ENCODE results near the gene FER. TPM values are rescaled to one million over a fixed set of nuclear protein-coding genes. Genes with fewer than 3 reads are reported as not detected.
"Not testable (repeated sequence)": the region's sequence is repeated elsewhere in the genome, so short reads cannot be mapped to it uniquely, and the experiment has no call there.

FER gene
- total RNA-seq: 12.0 TPM
- 10 to 100 TPM in 1 of 4 donors, 1 to 10 TPM in 3; 3.9 to 11.4 (median 5.8) TPM for polyA plus RNA-seq

DNA sequence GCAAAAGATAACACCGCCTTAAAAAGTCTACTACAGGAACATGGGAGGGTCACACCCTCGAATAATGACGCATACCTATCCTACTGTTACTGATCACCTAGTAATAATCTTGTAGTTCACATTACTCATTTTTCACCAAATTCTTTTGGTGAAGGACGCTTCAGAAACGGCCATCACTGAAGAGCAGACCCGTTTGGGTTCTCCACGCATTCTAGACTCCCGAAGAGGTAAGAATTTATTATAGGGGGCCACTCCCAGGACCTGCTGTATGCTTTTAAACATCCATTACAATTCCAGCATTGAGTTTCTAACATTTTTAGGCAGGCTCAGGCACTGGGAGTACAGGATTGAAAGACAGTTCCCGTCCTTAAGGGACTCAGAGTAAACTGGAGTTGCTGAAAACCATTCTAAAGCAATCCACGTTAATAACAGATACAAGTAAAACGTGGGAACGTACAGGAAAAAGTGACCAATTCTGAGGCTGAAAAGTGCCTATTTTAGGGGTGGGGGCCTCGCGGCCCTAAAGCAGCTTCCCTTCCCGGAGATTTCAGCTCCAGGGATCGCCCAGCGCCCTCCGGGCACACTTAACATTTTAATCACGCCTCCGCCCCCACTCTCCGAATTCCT is at the start of gene FER:
Gene FER (plus strand): TSS at position 124 of the 627 bp plus-strand sequence. CDS start 50,286 bp downstream, outside the sequence.
- H3K4me1 Mint-ChIP-seq: peaks cover 6 to 17% (median 14%) of the 10 kb centered on the region in 4 donors
- H3K36me3 Mint-ChIP-seq: no peaks in the 10 kb centered on the region
- peak; percentile 22 to 28 for ATAC-seq (ENCODE audit: low read depth in 2 of 2)
- Histone ChIP-seq H3K9me3 (ENCODE audit: control insufficient read depth in 2 of 2, low read length in 2 of 2) (no peaks in the 10 kb centered on the region), H3K4me3 (ENCODE audit: low read depth, low read length) (peak within 1 kb of the TSS; percentile 88), H3K4me1 (ENCODE audit: control insufficient read depth, insufficient read depth, low read length, poor library complexity, severe bottlenecking) (peaks cover 20% of the 10 kb centered on the region), H3K36me3 (ENCODE audit: control insufficient read depth, insufficient read depth, low read length) (no peaks in the 10 kb centered on the region), H3K27me3 (ENCODE audit: control insufficient read depth, insufficient read depth, low read length) (peaks cover 3% of the 10 kb centered on the region), H3K27ac (ENCODE audit: insufficient read depth, low read length, poor library complexity, severe bottlenecking) (peak within 1 kb of the TSS; percentile 86)
- peak within 1 kb of the TSS; percentile 89 to 92 (median 90) for H3K4me3 Mint-ChIP-seq
- H3K27me3 Mint-ChIP-seq: peaks cover 30% of the 10 kb centered on the region
- H3K9me3 Mint-ChIP-seq: no peaks in the 10 kb centered on the region
- peak; percentile 31 to 81 (median 73) for DNase-seq
- H3K27ac Mint-ChIP-seq: peak within 1 kb of the TSS; percentile 87 to 90 (median 87)

DNA sequence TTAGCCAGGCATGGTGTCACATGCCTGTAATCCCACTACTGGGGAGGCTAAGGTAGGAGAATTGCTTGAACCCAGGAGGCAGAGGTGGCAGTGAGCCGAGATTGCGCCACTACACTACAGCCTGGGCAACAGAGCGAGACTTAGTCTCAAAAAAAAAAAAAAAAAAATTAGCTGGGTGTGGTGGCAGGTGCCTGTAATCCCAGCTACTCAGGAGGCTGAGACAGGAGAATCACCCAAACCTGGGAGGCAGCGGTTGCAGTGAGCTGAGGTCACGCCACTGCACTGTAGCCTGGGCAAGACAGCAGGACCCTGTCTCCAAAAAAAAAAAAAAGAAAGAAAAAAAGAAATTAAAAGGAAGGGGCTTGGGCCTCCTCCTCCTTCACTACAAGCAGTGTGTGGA is 47.3 kb upstream of the FER start:
- not testable (repeated sequence) for H3K4me1 ChIP-seq (ENCODE audit: control insufficient read depth, insufficient read depth, low read length, poor library complexity, severe bottlenecking); H3K4me1 Mint-ChIP-seq; H3K4me3 ChIP-seq (ENCODE audit: low read depth, low read length); H3K36me3 ChIP-seq (ENCODE audit: control insufficient read depth, insufficient read depth, low read length); H3K4me3 Mint-ChIP-seq; H3K27me3 ChIP-seq (ENCODE audit: control insufficient read depth, insufficient read depth, low read length); H3K27ac ChIP-seq (ENCODE audit: insufficient read depth, low read length, poor library complexity, severe bottlenecking); H3K9me3 Mint-ChIP-seq; H3K27ac Mint-ChIP-seq; ATAC-seq (ENCODE audit: low read depth in 2 of 2); H3K9me3 ChIP-seq (ENCODE audit: control insufficient read depth in 2 of 2, low read length in 2 of 2); DNase-seq; H3K36me3 Mint-ChIP-seq
- H3K27me3 Mint-ChIP-seq: peaks cover 15% of the 10 kb centered on the region

DNA sequence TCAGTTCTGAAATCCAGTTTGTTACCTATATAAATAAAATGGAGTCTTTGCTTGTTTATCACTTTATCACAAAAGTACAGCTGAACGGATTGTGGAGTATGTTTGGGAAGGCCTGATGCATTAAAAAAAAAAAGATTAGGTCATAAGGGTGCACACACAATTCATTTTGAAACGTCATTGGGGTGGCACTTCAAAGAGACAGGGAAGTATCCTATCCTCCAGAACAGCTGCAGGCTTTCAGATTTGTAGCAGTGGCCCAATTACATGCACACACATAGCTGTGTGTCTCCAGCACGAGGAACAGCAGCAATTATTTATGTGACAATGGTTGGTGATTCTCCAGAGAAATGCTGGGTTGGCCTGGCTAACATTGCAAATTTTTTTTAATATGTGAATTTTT is 46.8 kb upstream of the FER start:
- Histone ChIP-seq H3K4me3 (ENCODE audit: low read depth, low read length) (no peak overlapping the region), H3K4me1 (ENCODE audit: control insufficient read depth, insufficient read depth, low read length, poor library complexity, severe bottlenecking) (no peaks in the 10 kb centered on the region), H3K9me3 (ENCODE audit: control insufficient read depth in 2 of 2, low read length in 2 of 2) (no peaks in the 10 kb centered on the region), H3K27me3 (ENCODE audit: control insufficient read depth, insufficient read depth, low read length) (no peaks in the 10 kb centered on the region), H3K27ac (ENCODE audit: insufficient read depth, low read length, poor library complexity, severe bottlenecking) (no peak overlapping the region), H3K36me3 (ENCODE audit: control insufficient read depth, insufficient read depth, low read length) (no peaks in the 10 kb centered on the region)
- Mint-ChIP-seq H3K4me3 (no peak overlapping the region), H3K9me3 (peaks cover 0 to 1% (median 0%) of the 10 kb centered on the region in 7 donors), H3K36me3 (no peaks in the 10 kb centered on the region), H3K27ac (no peak overlapping the region), H3K27me3 (peaks cover 15% of the 10 kb centered on the region), H3K4me1 (no peaks in the 10 kb centered on the region)
- ATAC-seq (ENCODE audit: low read depth in 2 of 2) (no peak), DNase-seq (no peak)

DNA sequence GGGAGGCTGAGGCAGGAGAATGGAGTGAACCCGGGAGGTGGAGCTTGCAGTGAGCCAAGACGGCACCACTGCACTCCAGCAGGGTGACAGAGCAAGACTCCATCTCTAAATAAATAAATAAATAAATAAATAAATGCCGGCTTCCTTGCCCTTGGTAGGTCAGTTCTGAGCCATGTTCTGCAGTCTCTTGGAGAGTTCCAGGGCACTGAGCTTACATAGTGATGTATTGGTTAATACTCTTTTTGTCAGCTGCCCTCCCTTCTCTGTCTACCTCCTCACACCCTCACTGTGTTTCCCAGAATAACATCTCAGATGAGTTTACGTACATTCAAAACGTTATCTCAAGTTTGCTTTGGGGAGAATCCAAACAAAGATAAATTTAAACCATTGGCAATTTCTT is 45.2 kb upstream of the FER start:
- ATAC-seq (ENCODE audit: low read depth in 2 of 2) (no peak), DNase-seq (no peak)
- Mint-ChIP-seq H3K27me3 (peaks cover 8% of the 10 kb centered on the region), H3K9me3 (peaks cover 0 to 1% (median 0%) of the 10 kb centered on the region in 7 donors), H3K4me1 (no peaks in the 10 kb centered on the region), H3K36me3 (no peaks in the 10 kb centered on the region), H3K4me3 (no peak overlapping the region), H3K27ac (no peak overlapping the region)
- H3K4me1 ChIP-seq (ENCODE audit: control insufficient read depth, insufficient read depth, low read length, poor library complexity, severe bottlenecking): no peaks in the 10 kb centered on the region
- H3K4me3 ChIP-seq (ENCODE audit: low read depth, low read length): no peak overlapping the region
- no peaks in the 10 kb centered on the region for H3K27me3 ChIP-seq (ENCODE audit: control insufficient read depth, insufficient read depth, low read length)
- H3K36me3 ChIP-seq (ENCODE audit: control insufficient read depth, insufficient read depth, low read length): no peaks in the 10 kb centered on the region
- no peaks in the 10 kb centered on the region for H3K9me3 ChIP-seq (ENCODE audit: control insufficient read depth in 2 of 2, low read length in 2 of 2)
- no peak overlapping the region for H3K27ac ChIP-seq (ENCODE audit: insufficient read depth, low read length, poor library complexity, severe bottlenecking)

DNA sequence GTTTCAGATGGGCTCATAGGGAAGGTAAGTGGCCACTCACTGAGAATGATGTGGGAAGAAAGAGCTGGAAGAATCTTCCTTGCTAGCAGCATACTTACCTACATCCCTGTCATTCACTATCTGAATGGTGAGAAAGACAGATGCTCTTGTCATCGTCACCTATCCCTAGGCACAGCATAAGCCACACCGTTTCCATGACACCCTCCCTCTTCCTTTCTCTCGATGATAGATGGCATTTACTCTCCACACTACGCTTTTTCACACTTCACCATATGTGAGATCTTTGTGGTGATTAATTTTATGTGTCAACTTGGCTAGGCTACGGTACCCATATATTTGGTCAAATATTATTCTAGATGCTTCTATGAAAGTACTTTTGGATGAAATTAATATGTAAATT is 44.4 kb upstream of the FER start:
- H3K27ac Mint-ChIP-seq: no peak overlapping the region
- H3K27me3 Mint-ChIP-seq: peaks cover 6% of the 10 kb centered on the region
- Histone ChIP-seq H3K9me3 (ENCODE audit: control insufficient read depth in 2 of 2, low read length in 2 of 2) (no peaks in the 10 kb centered on the region), H3K36me3 (ENCODE audit: control insufficient read depth, insufficient read depth, low read length) (no peaks in the 10 kb centered on the region), H3K4me1 (ENCODE audit: control insufficient read depth, insufficient read depth, low read length, poor library complexity, severe bottlenecking) (no peaks in the 10 kb centered on the region), H3K27me3 (ENCODE audit: control insufficient read depth, insufficient read depth, low read length) (no peaks in the 10 kb centered on the region), H3K27ac (ENCODE audit: insufficient read depth, low read length, poor library complexity, severe bottlenecking) (no peak overlapping the region), H3K4me3 (ENCODE audit: low read depth, low read length) (no peak overlapping the region)
- no peak overlapping the region for H3K4me3 Mint-ChIP-seq
- no peaks in the 10 kb centered on the region for H3K9me3 Mint-ChIP-seq
- no peaks in the 10 kb centered on the region for H3K4me1 Mint-ChIP-seq
- no peaks in the 10 kb centered on the region for H3K36me3 Mint-ChIP-seq
- no peak for ATAC-seq (ENCODE audit: low read depth in 2 of 2)
- DNase-seq: no peak

DNA sequence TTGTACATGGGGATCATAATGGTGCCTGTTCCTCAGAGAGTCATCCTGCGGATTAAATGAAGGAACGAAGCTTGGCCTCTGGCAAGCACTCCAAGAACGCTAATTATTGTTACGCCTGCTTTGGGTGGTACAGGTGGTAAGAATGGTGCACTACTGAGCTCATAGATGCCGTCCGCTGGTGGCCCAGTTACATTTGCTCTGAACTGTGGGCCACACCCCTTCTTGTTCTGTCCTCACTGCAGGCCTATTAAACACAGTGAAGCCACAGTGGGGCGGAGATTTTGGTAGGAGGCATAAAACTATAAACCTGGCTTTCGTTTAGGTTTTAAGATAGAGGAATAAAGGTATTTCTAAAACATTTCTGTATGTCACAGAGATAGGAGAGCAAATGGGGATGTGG is 40.6 kb upstream of the FER start:
- no peak for ATAC-seq (ENCODE audit: low read depth in 2 of 2)
- peaks cover 0 to 2% (median 0%) of the 10 kb centered on the region in 7 donors for H3K9me3 Mint-ChIP-seq
- no peaks in the 10 kb centered on the region for H3K4me1 Mint-ChIP-seq
- no peak overlapping the region for H3K27ac ChIP-seq (ENCODE audit: insufficient read depth, low read length, poor library complexity, severe bottlenecking)
- peaks cover 3% of the 10 kb centered on the region for H3K27me3 ChIP-seq (ENCODE audit: control insufficient read depth, insufficient read depth, low read length)
- H3K4me3 ChIP-seq (ENCODE audit: low read depth, low read length): no peak overlapping the region
- H3K36me3 Mint-ChIP-seq: no peaks in the 10 kb centered on the region
- DNase-seq: no peak
- no peaks in the 10 kb centered on the region for H3K4me1 ChIP-seq (ENCODE audit: control insufficient read depth, insufficient read depth, low read length, poor library complexity, severe bottlenecking)
- no peak overlapping the region for H3K27ac Mint-ChIP-seq
- peaks cover 11% of the 10 kb centered on the region for H3K27me3 Mint-ChIP-seq
- no peak overlapping the region for H3K4me3 Mint-ChIP-seq
- H3K36me3 ChIP-seq (ENCODE audit: control insufficient read depth, insufficient read depth, low read length): no peaks in the 10 kb centered on the region
- no peaks in the 10 kb centered on the region for H3K9me3 ChIP-seq (ENCODE audit: control insufficient read depth in 2 of 2, low read length in 2 of 2)

DNA sequence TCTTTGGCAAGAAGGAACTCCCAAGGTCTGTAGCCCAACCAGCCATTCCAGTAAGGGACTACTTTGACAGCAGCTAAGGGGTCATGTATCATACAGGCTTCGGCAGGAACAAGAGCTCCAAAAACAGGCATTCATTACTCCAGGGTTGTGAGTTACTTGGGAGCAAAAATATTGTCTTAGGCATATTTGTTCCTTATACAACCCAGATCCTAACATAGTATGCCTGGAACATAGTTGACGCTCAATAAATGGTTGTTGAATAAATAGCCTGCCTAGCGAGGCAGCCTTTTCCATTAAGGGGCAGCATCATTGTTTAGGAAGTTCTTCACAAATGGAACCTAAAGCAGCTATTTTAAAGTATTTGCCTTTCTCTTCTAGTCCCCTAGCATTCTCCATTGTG is 35.8 kb upstream of the FER start:
- Histone ChIP-seq H3K4me1 (ENCODE audit: control insufficient read depth, insufficient read depth, low read length, poor library complexity, severe bottlenecking) (no peaks in the 10 kb centered on the region), H3K27ac (ENCODE audit: insufficient read depth, low read length, poor library complexity, severe bottlenecking) (no peak overlapping the region), H3K36me3 (ENCODE audit: control insufficient read depth, insufficient read depth, low read length) (no peaks in the 10 kb centered on the region), H3K4me3 (ENCODE audit: low read depth, low read length) (no peak overlapping the region), H3K27me3 (ENCODE audit: control insufficient read depth, insufficient read depth, low read length) (peaks cover 5% of the 10 kb centered on the region), H3K9me3 (ENCODE audit: control insufficient read depth in 2 of 2, low read length in 2 of 2) (no peaks in the 10 kb centered on the region)
- no peaks in the 10 kb centered on the region for H3K4me1 Mint-ChIP-seq
- DNase-seq (no peak), ATAC-seq (ENCODE audit: low read depth in 2 of 2) (no peak)
- H3K4me3 Mint-ChIP-seq: no peak overlapping the region
- no peaks in the 10 kb centered on the region for H3K36me3 Mint-ChIP-seq
- H3K27me3 Mint-ChIP-seq: peaks cover 25% of the 10 kb centered on the region
- H3K27ac Mint-ChIP-seq: no peak overlapping the region
- peaks cover 0 to 2% (median 0%) of the 10 kb centered on the region in 7 donors for H3K9me3 Mint-ChIP-seq

DNA sequence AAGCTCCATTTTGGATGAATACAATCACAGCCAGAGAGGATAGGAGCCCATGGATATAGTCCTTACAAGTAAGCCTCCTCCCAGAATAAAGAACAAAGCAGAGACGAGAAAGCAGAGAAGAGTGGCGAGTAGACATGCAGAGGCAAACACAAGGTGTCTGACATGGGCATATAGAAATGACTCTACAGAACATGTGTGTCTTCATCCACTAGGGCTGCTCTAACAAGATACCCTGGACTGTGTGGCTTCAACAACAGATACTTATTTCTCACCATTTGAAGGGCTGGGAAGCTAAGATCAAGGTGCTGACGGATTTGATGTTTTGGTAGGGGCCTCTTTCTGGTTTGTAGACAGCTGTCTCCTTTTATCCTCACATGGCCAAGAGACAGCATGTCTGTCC is 32.3 kb upstream of the FER start:
- ATAC-seq (ENCODE audit: low read depth in 2 of 2): no peak
- Mint-ChIP-seq H3K27ac (no peak overlapping the region), H3K4me3 (no peak overlapping the region), H3K27me3 (peaks cover 25% of the 10 kb centered on the region), H3K36me3 (no peaks in the 10 kb centered on the region), H3K9me3 (peaks cover 0 to 1% (median 0%) of the 10 kb centered on the region in 7 donors), H3K4me1 (no peaks in the 10 kb centered on the region)
- DNase-seq: no peak
- Histone ChIP-seq H3K27ac (ENCODE audit: insufficient read depth, low read length, poor library complexity, severe bottlenecking) (no peak overlapping the region), H3K4me1 (ENCODE audit: control insufficient read depth, insufficient read depth, low read length, poor library complexity, severe bottlenecking) (no peaks in the 10 kb centered on the region), H3K27me3 (ENCODE audit: control insufficient read depth, insufficient read depth, low read length) (peaks cover 2% of the 10 kb centered on the region), H3K9me3 (ENCODE audit: control insufficient read depth in 2 of 2, low read length in 2 of 2) (no peaks in the 10 kb centered on the region), H3K36me3 (ENCODE audit: control insufficient read depth, insufficient read depth, low read length) (no peaks in the 10 kb centered on the region), H3K4me3 (ENCODE audit: low read depth, low read length) (no peak overlapping the region)
